CD4-positive, alpha-beta memory T cell (primary cell): ENCODE results near the gene DHRS4L2. TPM values are rescaled to one million over a fixed set of nuclear protein-coding genes. Genes with fewer than 3 reads are reported as not detected.
A peak's percentile ranks its signal among the peaks of the same experiment; 100 is the strongest.
"Not testable (repeated sequence)": the region's sequence is repeated elsewhere in the genome, so short reads cannot be mapped to it uniquely, and the experiment has no call there.

Experiments used
- CTCF ChIA-PET: fragments of 350-600 bp; sonication (Branson Sonifier 250); formaldehyde crosslinking; loops from one replicate; lab custom pipeline; 2021; ENCODE audit warnings: inconsistent platforms; ENCODE audit not compliant: partially characterized antibody; lab: Charles Lee
- POLR2A ChIA-PET: fragments of 350-600 bp; sonication (Branson Sonifier 250); formaldehyde crosslinking; loops from one replicate; lab custom pipeline; 2021; ENCODE audit not compliant: partially characterized antibody; lab: Charles Lee
- DNase-seq, 5 donors: peaks; one replicate each; pipeline versions ENCODE4 v3.0.0 to v3.0.0-alpha.2; 2020 to 2022; ENCODE audit warnings: mixed read lengths in 1 of 5
- H3K27ac ChIP-seq: one replicate; pipeline ENCODE4 v1.7.0; 2013; ENCODE audit warnings: low read depth, low read length
- H3K27me3 ChIP-seq: 2 replicates; pipeline ENCODE4 v1.7.0; 2013; ENCODE audit warnings: mild to moderate bottlenecking, low read length, moderate library complexity; ENCODE audit not compliant: insufficient read depth
- H3K36me3 ChIP-seq: 2 replicates; pipeline ENCODE4 v1.7.0; 2013; ENCODE audit warnings: mild to moderate bottlenecking, low read length, moderate library complexity; ENCODE audit not compliant: insufficient read depth
- H3K4me1 ChIP-seq: 2 replicates; pipeline ENCODE4 v1.7.0; 2013; ENCODE audit warnings: mild to moderate bottlenecking, low read length, moderate library complexity; ENCODE audit not compliant: insufficient read depth
- H3K4me3 ChIP-seq, 2 donors: one replicate each; pipeline ENCODE4 v1.7.0; 2013; ENCODE audit warnings: low read length in 2 of 2, mild to moderate bottlenecking in 1 of 2
- H3K9me3 ChIP-seq, 2 donors: one replicate each; pipeline ENCODE4 v1.7.0; 2013; ENCODE audit warnings: low read length in 2 of 2, control low read depth in 1 of 2; ENCODE audit not compliant: control insufficient read depth in 1 of 2
- H3K27ac Mint-ChIP-seq, 7 donors: one replicate each; pipeline ENCODE4 v1.8.0; 2020 to 2021; ENCODE audit warnings: mixed read lengths in 7 of 7, mild to moderate bottlenecking in 6 of 7, inconsistent platforms in 3 of 7, moderate library complexity in 3 of 7
- H3K27me3 Mint-ChIP-seq, 2 donors: one replicate each; pipeline ENCODE4 v1.8.0; 2020 to 2021; ENCODE audit warnings: mixed read lengths in 2 of 2
- H3K36me3 Mint-ChIP-seq, 2 donors: one replicate each; pipeline ENCODE4 v1.8.0; 2020 to 2021; ENCODE audit warnings: mixed read lengths in 2 of 2, inconsistent platforms in 1 of 2, mild to moderate bottlenecking in 1 of 2
- H3K4me1 Mint-ChIP-seq, 4 donors: one replicate each; pipeline ENCODE4 v1.8.0; 2020 to 2021; ENCODE audit warnings: mixed read lengths in 4 of 4, mild to moderate bottlenecking in 1 of 4
- H3K4me3 Mint-ChIP-seq, 8 donors: one replicate each; pipeline ENCODE4 v1.8.0; 2020 to 2021; ENCODE audit warnings: mixed read lengths in 8 of 8, mild to moderate bottlenecking in 7 of 8, moderate library complexity in 6 of 8, inconsistent platforms in 3 of 8
- H3K9me3 Mint-ChIP-seq, 8 donors: one replicate each; pipeline ENCODE4 v1.8.0; 2020 to 2021; ENCODE audit warnings: mixed read lengths in 8 of 8, mild to moderate bottlenecking in 5 of 8, inconsistent platforms in 3 of 8, moderate library complexity in 1 of 8
- intact Hi-C: fragments of 100-400 bp; cut with micrococcal nuclease; formaldehyde crosslinking; loops from one replicate; pipeline ENCODE4 v1.15.1; 2023
- polyA plus RNA-seq, 2 donors: library from polyadenylated mRNA; unstranded; fragments of 300-500 nt; fragmentation: Illumina TruSeq; gene quantifications; one replicate each; pipeline ENCODE4 v1.2.3, GENCODE V29; 2021
- total RNA-seq, 2 experiments: library from RNA; stranded (reverse); gene quantifications; one replicate each; pipeline ENCODE4 v1.2.3, GENCODE V29; 2021

DHRS4L2 gene
- total and polyA plus RNA-seq, 4 experiments from 2014 or later = 13.3 to 19.6 (median 17.7) TPM

GRCh38 chr14:24040692-24041091 is 52.0 kb downstream of the DHRS4L2 start:
- no peak overlapping the region for H3K4me3 Mint-ChIP-seq
- DNase-seq = no peak
- ChIA-PET CTCF (interaction anchor here (1.6 kb wide), 1 partner anchor 8 kb away, joined by 3 read pairs; no protein-coding TSS in a partner anchor), POLR2A (no interaction called here)
- Histone ChIP-seq H3K27me3 (no peaks in the 10 kb centered on the region), H3K4me3 (no peak overlapping the region), H3K4me1 (peaks cover 3% of the 10 kb centered on the region), H3K9me3 (no peaks in the 10 kb centered on the region), H3K36me3 (no peaks in the 10 kb centered on the region), H3K27ac (no peak overlapping the region)
- H3K9me3 Mint-ChIP-seq = no peaks in the 10 kb centered on the region
- H3K4me1 Mint-ChIP-seq = peaks cover 5 to 10% (median 8%) of the 10 kb centered on the region in 4 donors
- H3K36me3 Mint-ChIP-seq = peaks cover 0 to 2% of the 10 kb centered on the region in 2 donors
- intact Hi-C loops = no loop called here
- H3K27ac Mint-ChIP-seq = peak overlapping the region in 1 of 7 donors; percentile 14
- H3K27me3 Mint-ChIP-seq = peaks cover 3 to 8% of the 10 kb centered on the region in 2 donors

- Histone ChIP-seq H3K4me1 (no peaks in the 10 kb centered on the region), H3K4me3 (no peak overlapping the region), H3K27ac (no peak overlapping the region), H3K36me3 (no peaks in the 10 kb centered on the region), H3K27me3 (no peaks in the 10 kb centered on the region), H3K9me3 (no peaks in the 10 kb centered on the region)
- peaks cover 3 to 9% of the 10 kb centered on the region in 2 donors for H3K27me3 Mint-ChIP-seq
- no peak overlapping the region for H3K4me3 Mint-ChIP-seq
- no peaks in the 10 kb centered on the region for H3K4me1 Mint-ChIP-seq
- no peaks in the 10 kb centered on the region for H3K9me3 Mint-ChIP-seq
- H3K36me3 Mint-ChIP-seq = no peaks in the 10 kb centered on the region
- no peak overlapping the region for H3K27ac Mint-ChIP-seq
- no peak for DNase-seq
- ChIA-PET CTCF (interaction anchor here (0.7 to 3.5 kb wide), 4 partner anchors 10 to 64 kb away, joined by 3 to 21 read pairs (median 4); no protein-coding TSS in a partner anchor), POLR2A (no interaction called here)
- intact Hi-C loops = no loop called here
These were observed 54.0 kb downstream of the DHRS4L2 start for GRCh38 chr14:24042746-24043145.

- CTCF ChIA-PET = interaction anchor here (1.0 to 1.1 kb wide), 2 partner anchors 8 to 9 kb away, joined by 3 read pairs; no protein-coding TSS in a partner anchor
- H3K36me3 ChIP-seq, H3K36me3 Mint-ChIP-seq, H3K4me3 ChIP-seq, H3K27me3 ChIP-seq, H3K4me3 Mint-ChIP-seq, H3K9me3 ChIP-seq, H3K27ac ChIP-seq, intact Hi-C loops, H3K27ac Mint-ChIP-seq, H3K9me3 Mint-ChIP-seq, DNase-seq, POLR2A ChIA-PET: not testable (repeated sequence)
- Mint-ChIP-seq H3K4me1 (peaks cover 10 to 17% (median 14%) of the 10 kb centered on the region in 4 donors), H3K27me3 (peaks cover 11 to 12% of the 10 kb centered on the region in 2 donors)
- peaks cover 14% of the 10 kb centered on the region for H3K4me1 ChIP-seq
These were observed 60.3 kb downstream of the DHRS4L2 start for GRCh38 chr14:24049002-24049401.

- H3K4me1 ChIP-seq = peaks cover 14% of the 10 kb centered on the region
- Mint-ChIP-seq H3K4me3 (peak overlapping the region; percentile 54 to 92 (median 86)), H3K4me1 (peaks cover 10 to 17% (median 14%) of the 10 kb centered on the region in 4 donors)
- H3K27ac Mint-ChIP-seq, H3K9me3 Mint-ChIP-seq, H3K27me3 Mint-ChIP-seq, H3K36me3 ChIP-seq, DNase-seq, H3K27me3 ChIP-seq, intact Hi-C loops, H3K36me3 Mint-ChIP-seq, H3K27ac ChIP-seq, H3K4me3 ChIP-seq, H3K9me3 ChIP-seq: not testable (repeated sequence)
- CTCF ChIA-PET = interaction anchor here (0.9 to 17.4 kb wide), 3 partner anchors 42 to 105 kb away, joined by 3 to 475 read pairs (median 12); partner anchors contain the start of gene PCK2
- POLR2A ChIA-PET = interaction anchor here (1.2 to 2.4 kb wide), 4 partner anchors 31 to 64 kb away, joined by 3 to 19 read pairs (median 10); partner anchors contain the start of genes DCAF11, NRL and PCK2
These were observed 62.0 kb downstream of the DHRS4L2 start for GRCh38 chr14:24050753-24051152.

GRCh38 chr14:24051176-24051788 is 62.6 kb downstream of the DHRS4L2 start:
- Mint-ChIP-seq H3K9me3 (no peaks in the 10 kb centered on the region), H3K4me1 (peaks cover 10 to 17% (median 14%) of the 10 kb centered on the region in 4 donors), H3K36me3 (no peaks in the 10 kb centered on the region), H3K4me3 (peak overlapping the region; percentile 81 to 92 (median 88)), H3K27ac (peak overlapping the region in 2 of 7 donors; percentile 53 to 79), H3K27me3 (peaks cover 6 to 8% of the 10 kb centered on the region in 2 donors)
- H3K36me3 ChIP-seq = no peaks in the 10 kb centered on the region
- peak overlapping the region; percentile 16 for H3K27ac ChIP-seq
- intact Hi-C loops = no loop called here
- H3K4me3 ChIP-seq = peak overlapping the region in 1 of 2 donors; percentile 76
- ChIA-PET POLR2A (interaction anchor here (0.6 to 2.4 kb wide), 12 partner anchors 29 to 190 kb away, joined by 3 to 19 read pairs (median 3); partner anchors contain the start of genes DCAF11, NRL, PCK2 and PSME1), CTCF (interaction anchor here (1.0 to 17.4 kb wide), 5 partner anchors 10 to 59 kb away, joined by 3 to 475 read pairs (median 3); partner anchors contain the start of gene PCK2)
- no peak for DNase-seq
- no peaks in the 10 kb centered on the region for H3K27me3 ChIP-seq
- H3K4me1 ChIP-seq = peaks cover 14% of the 10 kb centered on the region
- H3K9me3 ChIP-seq = no peaks in the 10 kb centered on the region

GRCh38 chr14:24051789-24052655 is 63.3 kb downstream of the DHRS4L2 start, which contains the start of gene CARMIL3:
TSS of gene CARMIL3 (plus strand) at chr14:24052009. CDS start at chr14:24052154, 145 bp downstream.
- CTCF ChIA-PET = interaction anchor here (0.6 to 17.4 kb wide), 7 partner anchors 9 to 75 kb away, joined by 3 to 475 read pairs (median 3); partner anchors contain the start of genes DCAF11, NRL and PCK2
- H3K4me3 ChIP-seq = peak within 1 kb of the TSS in 1 of 2 donors; percentile 76
- POLR2A ChIA-PET = interaction anchor here (0.6 to 2.4 kb wide), 12 partner anchors 29 to 190 kb away, joined by 3 to 19 read pairs (median 3); partner anchors contain the start of genes DCAF11, NRL, PCK2 and PSME1

More at GRCh38 chr14:24051789-24052655, 63.3 kb downstream of the DHRS4L2 start, which contains the start of gene CARMIL3:
- Mint-ChIP-seq H3K9me3 (no peaks in the 10 kb centered on the region), H3K36me3 (no peaks in the 10 kb centered on the region), H3K4me1 (peaks cover 10 to 17% (median 14%) of the 10 kb centered on the region in 4 donors), H3K27ac (peak within 1 kb of the TSS in 5 of 7 donors; percentile 14 to 81 (median 68)), H3K27me3 (peaks cover 6 to 8% of the 10 kb centered on the region in 2 donors), H3K4me3 (peak within 1 kb of the TSS; percentile 83 to 92 (median 88))
- no peaks in the 10 kb centered on the region for H3K36me3 ChIP-seq
- no peaks in the 10 kb centered on the region for H3K27me3 ChIP-seq
- DNase-seq = peak; percentile 50 to 58 (median 53)
- no peaks in the 10 kb centered on the region for H3K9me3 ChIP-seq
- peak within 1 kb of the TSS; percentile 16 for H3K27ac ChIP-seq
- H3K4me1 ChIP-seq = peaks cover 14% of the 10 kb centered on the region
- intact Hi-C loops = loop anchor here (1.0 kb wide), 1 partner anchor 16 kb away; no protein-coding TSS in a partner anchor
